Measurements from ENCODE around the gene HBS1L.

The HBS1L gene

DNA sequence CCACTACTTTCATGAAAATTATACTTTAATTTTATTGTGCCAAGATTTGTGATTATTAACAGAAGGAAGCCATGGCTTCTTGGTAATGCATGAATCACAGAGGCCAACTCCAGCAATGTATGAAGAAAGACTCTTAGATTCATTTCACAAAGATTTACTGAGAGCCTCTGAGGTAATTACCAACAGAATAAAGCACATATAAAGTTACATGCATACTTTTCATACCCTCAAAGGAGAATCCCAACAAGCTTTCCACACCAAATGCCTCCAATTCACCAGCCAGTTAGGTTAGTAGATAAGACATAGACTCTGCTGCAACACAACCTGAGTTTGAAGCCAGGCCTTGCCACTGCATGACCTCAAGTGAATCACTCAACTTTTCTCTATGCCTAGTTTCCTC, 41.9 kb downstream of the HBS1L start:
- ChIA-PET CTCF (interaction anchor here (0.7 kb wide), 1 partner anchor 32 kb away, joined by 3 read pairs; no protein-coding TSS in a partner anchor), POLR2A (ENCODE audit: low non-redundant PET) (no interaction called here)
- DNase-seq (ENCODE audit: low spot score) = no peak
- TF ChIP-seq, protein P1, sequence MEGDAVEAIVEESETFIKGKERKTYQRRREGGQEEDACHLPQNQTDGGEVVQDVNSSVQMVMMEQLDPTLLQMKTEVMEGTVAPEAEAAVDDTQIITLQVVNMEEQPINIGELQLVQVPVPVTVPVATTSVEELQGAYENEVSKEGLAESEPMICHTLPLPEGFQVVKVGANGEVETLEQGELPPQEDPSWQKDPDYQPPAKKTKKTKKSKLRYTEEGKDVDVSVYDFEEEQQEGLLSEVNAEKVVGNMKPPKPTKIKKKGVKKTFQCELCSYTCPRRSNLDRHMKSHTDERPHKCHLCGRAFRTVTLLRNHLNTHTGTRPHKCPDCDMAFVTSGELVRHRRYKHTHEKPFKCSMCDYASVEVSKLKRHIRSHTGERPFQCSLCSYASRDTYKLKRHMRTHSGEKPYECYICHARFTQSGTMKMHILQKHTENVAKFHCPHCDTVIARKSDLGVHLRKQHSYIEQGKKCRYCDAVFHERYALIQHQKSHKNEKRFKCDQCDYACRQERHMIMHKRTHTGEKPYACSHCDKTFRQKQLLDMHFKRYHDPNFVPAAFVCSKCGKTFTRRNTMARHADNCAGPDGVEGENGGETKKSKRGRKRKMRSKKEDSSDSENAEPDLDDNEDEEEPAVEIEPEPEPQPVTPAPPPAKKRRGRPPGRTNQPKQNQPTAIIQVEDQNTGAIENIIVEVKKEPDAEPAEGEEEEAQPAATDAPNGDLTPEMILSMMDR (conservative IDR thresholded peaks at IDR 0.05; ENCODE audit: low read depth) = no peak
- H3K27ac ChIP-seq = no peak overlapping the region

DNA sequence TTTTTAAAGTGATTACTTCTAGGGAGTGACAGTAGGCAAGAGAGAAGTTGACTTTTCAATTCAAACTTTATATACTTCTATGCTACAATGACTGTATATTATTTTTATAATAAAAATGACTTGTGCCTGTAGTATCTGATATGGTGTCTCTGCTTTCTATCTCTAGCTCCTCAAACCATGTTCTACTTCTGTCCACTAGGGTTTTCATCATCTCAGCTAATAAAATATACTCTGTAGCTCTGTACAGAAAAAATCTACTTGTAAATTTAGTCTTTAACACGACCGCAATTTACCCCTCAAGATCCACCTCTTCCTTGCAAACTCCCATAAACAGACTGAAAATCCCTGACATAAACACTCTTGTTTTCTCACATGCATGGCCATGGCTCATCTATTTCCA, 42.3 kb downstream of the HBS1L start:
- DNase-seq (ENCODE audit: low spot score) = no peak
- TF ChIP-seq, protein P1 (conservative IDR thresholded peaks at IDR 0.05; ENCODE audit: low read depth) = no peak
- no peak overlapping the region for H3K27ac ChIP-seq
- CTCF ChIA-PET = interaction anchor here (0.7 kb wide), 1 partner anchor 32 kb away, joined by 3 read pairs; no protein-coding TSS in a partner anchor
- POLR2A ChIA-PET (ENCODE audit: low non-redundant PET) = no interaction called here

DNA sequence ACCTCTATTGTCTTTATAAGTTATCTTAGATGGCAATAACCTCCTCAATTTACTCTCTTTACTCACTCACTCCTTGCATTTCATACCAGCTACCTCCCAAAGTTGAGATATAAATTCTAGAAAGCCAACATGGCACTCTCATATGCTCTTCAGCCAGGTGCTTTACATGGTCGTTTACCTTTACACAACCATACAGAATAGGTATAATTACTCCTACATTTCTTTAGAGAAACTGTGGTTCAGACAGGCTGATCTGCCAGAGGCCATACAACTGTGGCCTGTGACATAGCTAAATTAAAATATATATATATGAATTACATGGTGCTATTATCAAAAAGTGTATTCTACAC, 45.7 kb downstream of the HBS1L start:
- ChIA-PET CTCF (no interaction called here), POLR2A (ENCODE audit: low non-redundant PET) (no interaction called here)
- TF ChIP-seq, protein P1 (conservative IDR thresholded peaks at IDR 0.05; ENCODE audit: low read depth) = no peak
- no peak overlapping the region for H3K27ac ChIP-seq
- DNase-seq (ENCODE audit: low spot score) = no peak

DNA sequence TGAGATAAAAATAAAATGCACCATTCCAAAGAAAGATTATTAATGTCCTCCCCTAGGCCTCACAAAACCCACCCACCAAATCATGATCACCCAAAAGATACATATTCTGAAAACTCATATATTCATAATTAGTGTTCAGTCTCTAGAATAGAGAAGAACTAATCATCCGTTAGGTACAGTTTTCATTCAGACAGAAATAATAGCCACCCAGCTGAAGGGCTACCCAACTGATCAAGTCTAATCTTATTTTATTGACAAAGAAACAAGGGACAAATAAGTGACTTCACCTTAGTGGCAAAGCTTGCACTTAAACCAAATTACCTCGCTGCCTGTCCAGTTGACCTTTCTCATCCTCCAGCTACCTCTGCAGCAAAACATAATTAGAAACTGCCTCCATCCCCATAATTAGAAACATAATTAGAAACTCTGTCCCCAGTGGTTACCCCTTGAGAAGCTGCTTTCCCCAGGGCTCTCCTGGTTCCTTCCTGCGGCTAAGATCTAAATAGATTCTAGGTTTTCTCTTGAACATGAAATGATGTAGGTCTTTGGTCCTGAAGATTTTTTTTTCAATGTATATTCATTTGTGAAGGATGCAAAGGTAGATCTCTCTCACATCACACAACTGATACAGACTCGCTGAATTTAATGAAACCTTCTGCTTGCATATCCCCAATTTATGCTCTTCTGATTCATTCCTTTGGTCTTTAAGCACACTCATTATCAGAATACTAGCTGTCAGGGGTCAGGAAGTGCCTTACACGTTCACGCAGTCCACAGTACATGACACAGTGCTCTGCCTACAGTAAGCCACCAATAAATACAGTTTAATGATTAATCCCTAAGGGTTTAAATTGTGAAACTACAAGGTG, 46.3 kb downstream of the HBS1L start:
- TF ChIP-seq, protein P1 (conservative IDR thresholded peaks at IDR 0.05; ENCODE audit: low read depth) = no peak
- CTCF ChIA-PET = no interaction called here
- DNase-seq (ENCODE audit: low spot score) = no peak
- H3K27ac ChIP-seq = no peak overlapping the region
- POLR2A ChIA-PET (ENCODE audit: low non-redundant PET) = no interaction called here

DNA sequence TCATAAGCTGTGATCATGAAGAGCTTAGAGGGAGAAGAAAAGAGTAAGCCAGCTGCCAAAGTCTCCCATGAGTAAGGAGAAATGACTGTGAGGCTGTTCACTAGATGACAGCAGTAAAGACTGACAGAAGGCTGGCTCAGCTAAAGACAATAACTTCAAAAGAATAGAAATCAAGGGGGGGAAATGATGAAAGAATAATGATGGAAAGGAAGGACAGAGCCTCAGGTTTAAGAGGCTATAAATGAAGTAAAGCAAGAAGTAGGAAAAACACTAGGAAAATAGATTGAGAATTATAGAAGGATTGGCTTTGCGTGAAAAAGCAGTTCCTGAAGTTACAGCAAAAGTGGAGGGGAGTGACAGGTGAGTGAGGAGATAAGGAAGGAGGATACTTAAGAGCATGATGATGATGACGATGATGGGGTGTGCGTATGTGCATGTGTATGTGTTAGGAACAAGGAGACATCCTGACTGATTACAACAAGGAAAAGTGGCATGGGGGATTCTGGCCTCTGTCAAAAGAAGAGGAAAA, 48.2 kb downstream of the HBS1L start:
- no peak for DNase-seq (ENCODE audit: low spot score)
- ChIA-PET POLR2A (ENCODE audit: low non-redundant PET) (no interaction called here), CTCF (no interaction called here)
- TF ChIP-seq, protein P1 (conservative IDR thresholded peaks at IDR 0.05; ENCODE audit: low read depth) = no peak
- H3K27ac ChIP-seq = no peak overlapping the region

DNA sequence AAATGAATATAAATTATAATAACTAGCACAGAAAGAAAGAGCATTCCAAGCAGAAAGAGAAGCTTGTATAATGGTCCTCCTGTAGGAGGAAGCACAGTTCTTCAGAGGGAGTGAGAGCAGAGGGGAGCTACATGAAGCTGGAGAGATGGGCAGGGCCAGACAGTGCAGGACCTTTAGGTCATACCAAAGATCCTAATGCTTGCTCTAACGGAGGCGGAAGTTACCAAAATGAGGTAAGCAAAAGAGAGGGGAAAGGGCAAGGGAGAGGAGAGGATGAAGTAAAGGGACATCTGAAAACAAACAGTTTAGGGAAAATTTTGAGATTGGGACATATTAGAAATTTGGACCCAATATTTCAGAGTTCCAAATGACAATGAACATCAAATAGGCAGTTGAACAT, 50.2 kb downstream of the HBS1L start:
- TF ChIP-seq, protein P1 (conservative IDR thresholded peaks at IDR 0.05; ENCODE audit: low read depth) = no peak
- H3K27ac ChIP-seq = no peak overlapping the region
- ChIA-PET POLR2A (ENCODE audit: low non-redundant PET) (no interaction called here), CTCF (no interaction called here)
- no peak for DNase-seq (ENCODE audit: low spot score)

All from RWPE1 (cell line).